Activated effector memory CD4-positive, alpha-beta T cell treated with anti-CD3 and anti-CD28 coated beads, Interleukin-2, amount 50 U/mL, for 16 hours (primary cell): ENCODE data around the gene KRT8.
"Not testable (repeated sequence)": the region's sequence is repeated elsewhere in the genome, so short reads cannot be mapped to it uniquely, and the experiment has no call there.

Experiments used
- DNase-seq: peaks from one replicate; pipeline ENCODE4 v3.0.0-alpha.2; 2020

KRT8 gene

DNA sequence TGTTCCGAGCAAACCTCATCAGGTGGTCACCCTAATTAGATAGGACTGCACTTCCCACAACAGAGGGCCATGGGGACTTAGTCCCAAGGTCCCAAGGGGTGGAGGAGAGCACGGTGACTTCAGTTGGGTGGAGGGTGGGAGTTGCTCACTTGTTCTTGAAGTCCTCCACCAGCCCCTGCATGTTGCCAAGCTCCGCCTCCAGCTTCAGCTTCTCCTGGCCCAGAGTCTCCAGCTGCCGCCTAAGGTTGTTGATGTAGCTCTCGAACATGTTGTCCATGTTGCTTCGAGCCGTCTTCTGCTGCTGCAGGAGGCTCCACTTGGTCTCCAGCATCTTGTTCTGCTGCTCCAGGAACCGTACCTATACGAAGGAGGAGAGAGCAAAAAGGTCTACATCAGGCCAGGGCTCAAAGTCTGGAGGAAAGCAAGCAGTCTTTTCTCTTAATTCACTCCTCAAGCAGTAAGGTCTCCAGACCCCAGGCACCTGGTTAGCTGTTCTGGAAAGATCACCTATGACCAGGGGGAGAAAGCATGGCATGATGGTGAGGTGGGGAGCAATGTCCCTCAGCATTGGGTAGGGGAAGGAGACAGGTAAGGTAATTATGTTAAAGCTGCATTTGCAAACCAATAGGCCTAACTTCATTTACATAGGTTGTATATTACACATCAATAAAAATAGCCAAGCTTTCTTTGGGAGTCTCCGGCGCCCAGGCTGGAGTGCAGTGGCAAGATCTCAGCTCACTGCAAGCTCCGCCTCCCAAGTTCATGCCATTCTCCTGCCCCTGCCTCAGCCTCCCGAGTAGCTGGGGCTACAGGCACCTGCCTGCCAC is 2.9 kb downstream of the KRT8 start:
- no peak for DNase-seq

DNA sequence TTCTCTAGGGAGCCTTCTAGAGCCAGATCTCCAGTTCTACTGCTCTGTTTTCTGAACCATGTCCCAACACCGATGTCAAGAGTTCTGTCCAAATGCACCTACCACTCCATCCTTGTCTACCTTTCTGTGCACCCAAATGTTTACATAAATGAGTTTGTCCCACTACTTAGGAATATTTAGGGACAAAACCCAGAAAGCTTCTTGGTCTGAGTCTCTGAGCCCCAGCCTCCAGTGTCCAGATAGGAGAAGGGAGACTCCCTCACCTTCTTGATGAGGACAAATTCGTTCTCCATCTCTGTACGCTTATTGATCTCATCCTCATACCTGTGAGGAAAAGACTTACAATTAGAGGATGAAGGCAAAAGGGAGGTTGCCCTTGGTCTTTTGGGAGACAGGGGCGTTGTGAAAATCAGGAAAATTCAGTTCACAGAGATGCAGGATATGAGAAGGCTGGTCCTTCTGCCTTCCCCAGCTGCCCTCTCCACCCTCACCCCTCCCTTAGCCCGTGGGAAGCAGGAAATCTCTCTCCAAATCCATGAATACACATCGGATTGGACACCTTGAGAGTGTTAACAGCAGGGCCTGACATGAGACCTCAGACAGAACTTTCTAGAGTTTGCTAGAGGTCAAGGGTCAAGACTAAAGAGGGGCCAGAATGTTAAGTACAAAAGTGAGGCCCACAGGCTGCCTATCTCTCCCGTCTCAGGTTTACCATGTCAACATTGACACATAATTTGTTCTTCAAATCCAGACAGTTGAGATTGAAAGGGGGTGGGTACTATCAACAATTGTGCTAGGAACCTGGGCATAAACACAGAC is 3.8 kb downstream of the KRT8 start:
- DNase-seq, result no peak

DNA sequence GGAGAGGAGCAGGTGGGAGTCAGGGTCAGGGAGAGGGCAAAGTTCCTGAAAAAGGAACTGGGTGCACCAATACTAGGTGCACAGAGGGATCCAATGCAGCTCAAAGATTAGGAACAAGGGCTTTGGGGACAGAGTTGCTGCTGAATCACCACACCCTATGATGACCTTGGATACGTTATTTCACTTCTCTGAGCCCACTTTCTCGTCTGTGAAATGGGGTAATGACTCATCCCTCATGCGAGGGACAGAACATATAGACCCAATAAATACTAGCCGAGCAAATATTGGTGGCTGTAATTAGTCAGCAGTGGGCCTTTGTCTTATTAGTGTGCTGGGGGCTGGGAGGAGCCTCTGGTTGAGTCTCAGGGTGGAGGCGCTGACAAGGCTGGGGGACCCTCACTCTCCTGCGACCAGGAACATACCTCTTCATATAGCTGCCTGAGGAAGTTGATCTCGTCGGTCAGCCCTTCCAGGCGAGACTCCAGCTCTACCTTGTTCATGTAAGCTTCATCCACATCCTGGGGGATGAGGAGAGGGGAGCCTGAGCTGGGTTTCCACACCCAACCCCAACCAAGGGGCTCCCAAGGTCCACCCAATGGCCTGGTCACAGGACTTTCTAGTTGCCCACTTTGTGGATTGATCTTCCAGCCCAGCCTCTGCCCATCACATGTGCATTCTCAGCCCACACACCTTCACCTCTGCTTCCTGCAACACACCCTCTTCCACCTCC is 4.5 kb downstream of the KRT8 start:
- no peak for DNase-seq

DNA sequence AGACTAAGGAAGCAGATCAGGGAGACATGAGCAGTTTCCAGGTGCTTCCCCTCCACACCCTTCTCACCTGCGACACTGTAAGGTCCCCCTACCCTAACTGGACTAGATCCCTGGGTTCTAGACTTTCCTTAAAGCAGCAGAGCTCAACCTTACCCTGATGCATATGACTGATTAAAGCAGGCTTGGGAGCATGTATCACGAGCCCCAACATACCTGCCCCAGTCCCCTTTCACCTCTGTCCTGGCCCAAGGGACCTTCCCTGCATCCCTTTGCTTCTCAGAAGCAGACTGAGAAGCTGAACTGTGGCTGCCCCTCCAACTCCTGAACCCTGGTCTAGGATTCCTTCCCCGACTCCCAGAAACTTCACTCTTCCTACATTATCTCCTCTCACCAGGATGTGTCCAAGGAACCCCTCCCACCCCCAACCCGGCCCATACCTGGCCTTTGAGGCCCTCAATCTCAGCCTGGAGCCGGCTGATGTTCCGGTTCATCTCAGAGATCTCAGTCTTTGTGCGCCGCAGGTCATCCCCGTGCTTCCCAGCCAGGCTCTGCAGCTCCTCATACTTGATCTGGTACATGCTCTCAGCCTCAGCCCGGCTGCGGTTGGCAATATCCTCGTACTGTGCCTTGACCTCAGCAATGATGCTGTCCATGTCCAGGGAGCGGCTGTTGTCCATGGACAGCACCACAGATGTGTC is 5.4 kb downstream of the KRT8 start:
- no peak for DNase-seq

DNA sequence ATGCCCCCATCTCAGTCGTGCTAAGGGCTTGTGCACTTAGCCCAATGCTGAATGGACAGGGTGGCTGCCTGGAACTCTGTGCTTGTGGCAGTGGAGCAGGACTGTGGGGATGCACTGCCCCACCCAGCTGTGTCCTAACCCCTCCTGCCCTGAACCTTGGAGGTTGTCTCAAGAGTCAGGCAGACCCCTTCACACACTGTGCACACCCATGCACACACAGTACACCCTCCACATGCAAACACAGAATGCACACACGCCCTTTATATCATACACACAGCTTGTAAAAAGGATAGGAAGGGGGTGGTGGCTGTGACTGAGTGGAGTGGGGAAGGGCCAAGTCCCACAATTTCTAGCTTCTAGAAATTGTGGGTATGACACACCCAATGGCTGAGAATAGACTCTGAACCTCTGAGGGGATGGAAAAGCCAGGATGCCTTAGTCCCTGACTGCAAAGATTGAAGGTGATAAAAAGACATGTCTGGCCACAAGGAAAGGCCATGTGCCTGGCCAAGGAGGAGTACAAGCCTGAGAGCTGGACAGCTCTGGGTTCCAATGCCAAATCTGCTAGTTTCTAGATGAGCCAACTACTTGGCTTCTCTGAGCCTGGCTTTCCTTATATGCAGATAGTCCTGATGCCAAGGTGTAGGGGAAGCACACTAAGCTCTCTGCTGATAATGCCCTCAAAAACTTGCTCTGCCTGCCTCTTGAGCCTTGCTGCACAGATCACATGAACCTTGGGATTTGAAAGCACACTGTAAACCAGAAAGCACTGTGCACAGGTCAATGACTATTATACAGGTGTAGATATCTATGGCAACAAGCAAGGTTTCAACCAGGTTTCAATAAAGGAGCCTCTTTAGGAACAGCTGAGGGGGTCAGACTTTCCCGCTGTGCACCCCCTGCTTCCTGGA is 8.4 kb downstream of the KRT8 start:
- no peak for DNase-seq

DNA sequence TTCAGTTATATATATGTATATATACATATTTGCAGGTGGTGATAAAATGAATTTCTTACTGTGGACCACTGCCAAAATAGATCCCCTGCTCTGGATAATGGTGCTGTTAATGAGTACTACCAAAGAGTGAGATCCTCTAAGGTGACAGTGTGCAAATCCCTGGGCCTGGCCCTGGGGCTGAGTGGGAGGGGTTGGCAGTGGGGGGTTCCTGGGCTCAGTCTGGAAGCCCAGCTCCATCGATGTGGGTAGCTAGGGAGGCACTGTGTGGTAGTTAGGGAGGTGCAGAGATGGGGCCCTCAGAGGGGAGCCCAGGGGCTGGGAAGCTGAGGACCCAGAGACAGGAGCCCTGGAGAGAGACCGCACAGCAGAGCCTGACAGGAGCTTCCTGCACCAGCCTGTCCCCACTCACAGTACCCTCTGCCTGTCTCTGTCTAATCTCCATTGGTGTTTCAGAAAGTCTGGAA is 9.1 kb downstream of the KRT8 start:
- no peak for DNase-seq

DNA sequence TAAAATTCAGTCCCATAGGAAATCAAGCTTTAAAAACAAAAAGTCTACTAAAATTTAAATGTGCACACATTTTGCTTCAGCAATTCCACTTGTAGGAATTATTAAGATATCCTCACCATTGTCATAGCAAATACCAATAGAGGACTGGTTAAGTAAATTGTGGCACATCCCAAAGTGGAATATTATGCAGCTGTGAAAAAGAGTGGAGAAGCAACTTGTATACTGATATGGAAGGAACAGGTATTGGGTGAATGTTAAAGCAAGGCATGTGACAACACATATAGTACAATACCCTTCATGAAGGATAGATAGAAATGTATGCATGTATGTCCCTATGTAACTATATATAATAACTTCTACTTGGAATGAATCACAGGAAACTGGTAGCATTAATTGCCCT is 11.9 kb downstream of the KRT8 start:
- no peak for DNase-seq

DNA sequence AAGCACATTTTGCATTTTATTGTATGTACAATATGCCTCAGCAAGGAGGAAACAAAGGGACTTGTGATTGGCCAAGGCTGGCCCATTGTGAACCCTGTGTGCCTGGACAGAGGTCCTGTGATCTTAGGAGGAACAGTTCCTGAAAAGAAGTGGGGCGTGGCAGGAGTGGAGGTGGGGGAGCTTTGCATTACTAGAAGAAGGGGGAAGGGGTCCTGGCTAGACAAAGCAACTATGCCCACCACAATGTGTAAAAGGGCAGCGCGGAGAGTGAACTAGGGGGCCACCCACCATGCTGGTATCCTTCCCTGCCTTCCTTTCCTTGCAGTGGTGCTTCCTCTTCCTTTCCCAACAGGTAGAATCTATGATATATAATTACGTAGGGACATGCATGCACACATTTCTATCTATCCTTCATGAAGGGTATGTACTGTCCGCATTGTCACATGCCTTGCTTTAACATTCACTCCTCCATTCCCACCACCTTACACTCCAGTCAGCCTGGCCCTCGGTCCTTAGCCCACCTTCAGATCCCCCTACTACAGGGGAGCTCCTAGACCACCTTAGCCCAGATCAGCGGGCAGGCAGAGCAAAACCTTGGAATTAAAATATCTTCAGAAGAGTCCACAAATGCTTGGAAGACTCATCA is 12.5 kb downstream of the KRT8 start:
- DNase-seq, result no peak

DNA sequence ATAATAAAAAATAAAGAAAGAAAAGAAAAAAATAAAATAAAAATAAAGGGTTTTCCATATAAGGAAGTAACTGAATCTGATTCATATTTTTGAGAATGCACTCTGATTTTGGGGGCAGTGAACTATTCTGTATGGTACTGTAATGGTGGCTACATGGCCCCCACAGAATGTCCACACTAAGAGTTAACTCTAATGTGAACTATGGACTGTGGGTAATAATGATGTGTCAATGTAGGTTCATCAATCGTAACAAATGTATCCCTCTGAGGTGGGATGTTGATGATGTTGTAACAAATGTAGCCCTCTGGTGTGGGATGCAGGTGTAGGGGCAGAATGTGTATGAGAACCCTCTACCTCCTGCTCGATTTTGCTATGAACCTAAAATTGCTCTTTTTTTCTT is 13.8 kb downstream of the KRT8 start:
- no peak for DNase-seq

DNA sequence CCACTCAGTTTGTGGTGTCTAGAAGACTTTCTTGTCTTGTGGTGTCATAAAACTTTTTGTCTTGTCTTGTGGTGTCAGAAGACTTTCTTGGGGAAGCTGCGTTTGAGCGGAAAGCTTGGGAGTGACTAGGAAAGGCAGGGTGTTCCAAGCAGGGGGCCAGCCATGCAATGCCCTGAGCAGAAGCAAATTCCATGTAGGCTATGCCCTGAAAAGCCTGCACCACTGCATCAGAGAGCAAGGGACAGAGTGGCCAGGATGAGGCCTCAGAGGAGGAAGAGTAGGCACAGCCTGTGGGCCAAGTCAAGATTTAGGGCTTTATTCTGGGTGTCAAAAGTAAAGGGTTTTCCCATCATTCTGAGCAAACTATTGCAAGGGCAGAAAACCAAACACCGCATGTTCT is 14.5 kb downstream of the KRT8 start:
- DNase-seq, result no peak

DNA sequence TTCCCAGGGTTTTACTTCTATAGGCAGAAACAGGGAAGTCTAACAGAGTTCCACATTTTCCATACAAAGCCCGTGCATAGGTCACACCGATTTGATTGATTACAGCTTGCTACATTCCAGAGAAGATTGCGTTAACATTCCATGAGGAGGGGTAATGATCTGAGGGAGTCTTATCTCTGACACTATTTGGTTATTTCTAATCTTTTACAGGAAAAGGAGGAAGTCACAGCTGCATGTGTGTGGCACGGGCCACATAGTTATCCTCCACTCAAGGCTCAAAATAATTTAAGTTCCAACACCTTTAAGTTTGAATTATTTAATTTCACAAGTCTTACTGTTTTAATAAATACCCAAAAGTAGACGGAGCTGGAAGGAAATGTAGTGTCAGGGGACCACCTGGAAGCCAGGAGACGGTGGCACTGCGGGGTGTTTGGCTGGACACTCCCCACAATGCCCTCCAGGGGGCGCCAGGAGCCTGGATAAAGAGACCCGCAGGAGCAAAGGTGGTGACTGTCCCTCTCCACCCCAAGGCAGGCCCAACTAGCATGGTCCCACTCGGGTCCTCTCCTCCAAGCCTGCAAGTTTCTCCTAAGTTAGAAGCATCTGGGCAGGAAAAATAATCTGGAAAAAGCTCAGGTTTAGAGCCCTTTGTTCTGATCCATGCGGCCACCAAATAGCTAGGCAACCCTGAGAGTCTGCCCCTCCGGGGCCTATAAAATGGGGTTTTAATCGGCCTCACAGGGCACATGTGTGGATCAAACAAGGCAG is 20.2 kb downstream of the KRT8 start:
- peak; percentile 92 for DNase-seq

DNA sequence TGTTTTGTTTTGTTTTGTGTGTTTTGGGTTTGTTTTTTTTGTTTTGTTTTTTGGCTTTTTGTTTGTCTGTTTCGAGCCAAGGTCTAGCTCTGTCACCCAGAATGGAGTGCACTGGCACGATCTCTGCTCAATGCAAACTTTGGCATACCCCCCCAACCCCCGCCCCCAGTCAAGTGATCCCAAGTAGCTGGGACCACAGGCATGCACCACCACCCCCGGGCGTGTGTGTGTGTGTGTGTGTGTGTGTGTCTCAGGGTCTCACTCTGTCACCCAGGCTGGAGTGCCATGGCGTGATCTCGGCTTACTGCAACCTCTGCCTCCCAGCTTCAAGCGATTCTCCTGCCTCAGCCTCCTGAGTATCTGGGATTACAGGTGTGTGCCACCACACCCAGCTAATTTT is 24.4 kb downstream of the KRT8 start:
- not testable (repeated sequence) for DNase-seq

DNA sequence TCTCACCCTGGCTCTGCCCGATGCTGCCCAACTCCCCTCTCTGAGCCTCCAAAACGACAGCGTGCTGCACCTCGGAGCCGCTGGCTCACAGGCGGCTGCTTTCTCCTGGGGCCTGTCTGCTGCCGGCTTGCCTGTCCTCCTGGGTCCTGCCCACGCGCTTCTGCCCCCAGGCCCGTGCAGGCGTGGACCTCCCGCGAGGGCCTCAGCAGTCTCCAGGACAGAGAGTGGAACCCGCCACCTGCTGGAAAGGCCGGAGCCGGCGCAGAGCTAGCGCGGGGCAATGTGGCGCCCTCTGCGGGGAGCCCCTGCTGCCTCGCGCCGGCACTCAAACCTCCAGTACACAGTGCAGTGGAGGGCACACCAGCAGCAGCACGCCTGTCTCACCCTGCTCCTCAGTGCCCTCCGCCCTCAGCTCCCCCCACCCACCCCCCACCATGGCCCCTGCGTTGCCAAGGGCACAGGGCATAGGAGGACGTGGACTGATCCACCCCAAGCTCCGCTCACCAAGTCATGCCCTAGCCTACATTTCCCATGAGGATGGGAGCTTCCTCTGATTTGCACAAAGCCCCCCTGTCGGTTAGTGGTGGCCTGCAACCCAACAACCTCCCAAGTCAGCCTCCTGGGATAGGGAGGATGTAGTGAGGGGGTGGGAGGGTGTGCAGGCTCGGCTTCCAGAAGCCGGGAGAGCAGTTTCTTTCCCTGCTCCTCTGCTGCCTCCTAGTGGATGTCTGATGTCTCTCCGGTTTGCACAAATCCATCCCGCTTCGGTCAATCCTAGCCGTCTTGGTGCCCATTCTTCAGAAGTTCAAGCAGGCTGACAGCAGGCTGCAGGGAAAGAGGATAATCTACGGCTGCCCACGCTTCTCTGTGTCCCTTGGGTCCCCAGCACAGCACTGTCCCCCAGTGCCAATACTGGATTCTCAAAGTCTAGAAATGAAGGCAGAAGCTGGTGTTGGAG is 25.2 kb downstream of the KRT8 start:
- peak; percentile 87 for DNase-seq

DNA sequence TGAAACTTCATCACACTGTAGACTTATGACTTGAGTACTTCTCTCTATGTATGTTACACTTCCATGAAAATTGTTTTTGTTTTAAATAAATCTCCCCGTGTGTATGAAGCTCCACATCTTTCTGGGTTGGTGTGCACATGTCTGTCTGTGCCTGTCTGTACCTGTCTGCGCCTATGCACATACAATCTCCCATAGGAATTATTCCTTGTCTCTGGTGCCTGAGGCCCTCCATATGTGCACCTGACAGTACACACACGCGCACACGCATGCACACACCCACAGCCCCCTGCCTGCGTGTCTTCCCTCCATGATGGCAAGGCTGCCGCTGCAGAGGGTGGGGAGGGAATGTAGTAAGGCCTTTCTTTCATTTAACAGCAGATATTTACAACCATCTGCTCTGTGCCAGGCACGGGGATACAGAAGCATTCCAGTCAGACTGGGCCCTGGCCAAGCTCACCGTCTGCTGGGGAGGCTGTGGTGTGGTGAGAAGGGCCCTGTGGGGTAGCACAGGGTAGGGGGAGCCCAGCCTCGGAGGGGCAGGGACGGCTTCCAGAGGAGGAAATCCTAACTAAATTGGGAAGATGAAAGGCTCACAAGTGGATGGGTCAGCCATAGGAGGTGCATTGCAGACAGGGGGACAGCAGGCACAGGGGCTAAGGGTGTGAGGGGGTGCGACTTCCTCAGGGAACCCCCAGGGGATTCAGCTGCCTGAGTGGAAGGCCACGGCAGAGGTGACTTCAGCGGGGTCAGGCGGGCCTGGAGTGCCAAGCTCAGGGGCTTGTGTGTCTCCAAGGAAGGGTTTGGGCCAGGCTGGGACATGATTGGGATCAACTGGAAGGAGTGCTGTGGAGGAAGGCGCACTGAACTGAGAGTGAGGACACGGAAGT is 26.1 kb downstream of the KRT8 start:
- DNase-seq, result no peak

DNA sequence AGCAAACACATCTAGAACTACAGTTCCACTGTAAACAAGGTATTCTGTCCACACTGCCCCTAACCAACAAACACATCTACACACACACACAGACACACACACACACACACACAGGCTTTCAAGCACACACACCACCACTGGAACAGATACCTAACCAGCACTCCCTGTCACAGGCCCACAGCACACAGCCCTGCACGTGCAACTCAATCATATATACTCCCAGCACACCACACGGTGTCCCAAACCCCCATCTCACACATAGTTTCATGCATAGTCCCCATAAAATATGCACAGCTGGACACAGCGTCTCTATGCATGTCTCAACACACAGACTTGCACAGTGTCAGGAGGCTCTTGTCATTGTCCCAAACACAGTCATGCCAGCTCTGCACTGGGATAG is 27.6 kb downstream of the KRT8 start:
- DNase-seq, result no peak

DNA sequence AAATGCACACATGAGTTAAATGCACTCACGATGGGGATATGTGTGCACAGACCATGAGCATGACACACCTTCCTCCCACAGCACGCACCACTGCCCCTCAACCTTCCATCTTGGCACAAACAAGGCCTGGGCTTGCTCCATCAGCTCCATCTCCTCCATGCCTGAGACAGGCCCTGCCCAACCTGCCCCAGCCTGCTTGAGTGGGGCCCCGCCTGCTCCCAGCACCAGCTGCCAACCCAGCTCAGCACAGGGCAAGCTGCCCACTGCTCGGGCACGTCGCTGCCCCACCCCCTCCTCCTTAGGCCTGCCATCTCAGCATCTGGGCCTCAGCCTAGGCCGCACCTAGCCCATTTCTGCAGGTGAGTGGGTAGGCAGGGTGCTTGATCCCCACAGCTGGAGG is 28.5 kb downstream of the KRT8 start:
- no peak for DNase-seq

DNA sequence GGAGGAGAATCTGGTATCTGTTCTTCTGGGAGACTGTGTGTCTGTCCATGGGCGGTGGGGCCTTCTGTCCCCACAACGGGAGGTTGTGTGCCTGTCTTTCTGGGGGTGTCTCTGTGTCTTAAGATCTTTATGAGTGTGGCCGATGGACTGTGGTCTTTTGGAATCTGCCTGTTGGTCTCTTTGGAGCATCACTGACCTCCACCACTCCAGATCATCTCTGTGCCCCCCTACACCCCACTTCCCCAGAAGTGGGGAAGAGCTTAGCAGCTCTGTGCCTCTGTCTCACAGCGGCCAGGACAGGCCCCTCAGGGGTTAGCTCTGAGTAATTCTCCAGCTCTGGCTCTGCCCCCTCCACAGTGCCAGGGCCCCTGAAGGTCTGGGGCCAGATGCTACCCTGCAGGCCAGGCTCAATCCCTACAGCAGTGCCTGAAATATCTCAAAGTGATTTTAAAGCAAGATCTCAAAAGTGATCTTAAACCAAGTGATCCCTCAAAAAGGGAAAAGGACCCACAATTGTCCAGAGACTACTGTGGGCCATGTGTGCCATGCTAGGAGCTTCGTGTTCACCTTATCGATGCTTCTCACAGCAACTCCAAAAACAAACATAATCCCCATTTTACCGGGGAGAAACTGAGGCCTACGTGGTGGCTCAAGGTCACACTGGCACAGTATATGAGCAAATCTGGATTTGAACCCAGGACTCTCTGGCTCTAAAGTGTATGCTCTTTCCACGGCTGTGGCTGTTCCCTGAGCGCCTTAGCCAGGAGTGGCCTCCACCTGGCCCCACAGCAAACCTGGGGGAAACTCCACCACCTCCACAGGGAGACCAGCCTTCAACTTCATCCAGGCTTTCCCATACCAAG is 30.1 kb downstream of the KRT8 start:
- DNase-seq, result no peak
